ENCODE measurements around the gene STK10.

DNA sequence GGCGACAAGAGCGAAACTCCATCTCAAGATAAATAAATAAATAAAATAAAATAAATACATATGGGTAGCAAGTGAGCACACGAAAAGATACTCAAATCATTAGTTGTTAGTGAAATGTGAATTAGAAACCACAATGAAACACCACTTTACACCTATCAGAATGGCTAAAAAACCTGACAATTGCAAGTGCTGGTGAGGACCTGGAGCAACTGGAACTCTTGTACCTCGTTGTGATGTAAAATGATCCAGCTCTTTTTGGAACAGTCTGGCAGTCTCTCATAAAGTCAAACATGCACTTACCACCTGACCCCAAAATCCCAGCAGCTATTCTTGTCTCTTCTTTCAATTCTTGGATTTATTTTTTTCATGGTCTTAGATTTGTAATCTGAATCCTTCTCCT lies 112.4 kb downstream of the STK10 start:
- TF ChIP-seq, protein P1, sequence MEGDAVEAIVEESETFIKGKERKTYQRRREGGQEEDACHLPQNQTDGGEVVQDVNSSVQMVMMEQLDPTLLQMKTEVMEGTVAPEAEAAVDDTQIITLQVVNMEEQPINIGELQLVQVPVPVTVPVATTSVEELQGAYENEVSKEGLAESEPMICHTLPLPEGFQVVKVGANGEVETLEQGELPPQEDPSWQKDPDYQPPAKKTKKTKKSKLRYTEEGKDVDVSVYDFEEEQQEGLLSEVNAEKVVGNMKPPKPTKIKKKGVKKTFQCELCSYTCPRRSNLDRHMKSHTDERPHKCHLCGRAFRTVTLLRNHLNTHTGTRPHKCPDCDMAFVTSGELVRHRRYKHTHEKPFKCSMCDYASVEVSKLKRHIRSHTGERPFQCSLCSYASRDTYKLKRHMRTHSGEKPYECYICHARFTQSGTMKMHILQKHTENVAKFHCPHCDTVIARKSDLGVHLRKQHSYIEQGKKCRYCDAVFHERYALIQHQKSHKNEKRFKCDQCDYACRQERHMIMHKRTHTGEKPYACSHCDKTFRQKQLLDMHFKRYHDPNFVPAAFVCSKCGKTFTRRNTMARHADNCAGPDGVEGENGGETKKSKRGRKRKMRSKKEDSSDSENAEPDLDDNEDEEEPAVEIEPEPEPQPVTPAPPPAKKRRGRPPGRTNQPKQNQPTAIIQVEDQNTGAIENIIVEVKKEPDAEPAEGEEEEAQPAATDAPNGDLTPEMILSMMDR (conservative IDR thresholded peaks at IDR 0.05; ENCODE audit: low read length), result no peak
- TF ChIP-seq EZH2phosphoT487 (IDR thresholded peaks at IDR 0.05; ENCODE audit: borderline replicate concordance), result no peak
